H1 (cell line): ENCODE results near the gene NME7. TPM values are rescaled to one million over a fixed set of nuclear protein-coding genes. Genes with fewer than 3 reads are reported as not detected.

ENCODE experiments used
- ASH2L ChIP-seq: fragments of 200-600, 300-600 bp; sonication (generic); IDR thresholded peaks from one replicate; pipeline ENCODE4 v1.7.1; 2017; ENCODE audit warnings: low read length
- CTBP2 ChIP-seq: IDR thresholded peaks from 2 replicates; pipeline ENCODE4 v1.7.0; 2011; ENCODE audit warnings: borderline replicate concordance, mild to moderate bottlenecking, moderate library complexity, mixed read lengths, low read length; ENCODE audit not compliant: insufficient read depth, insufficient read length
- JUND ChIP-seq: IDR thresholded peaks from 2 replicates; pipeline ENCODE4 v1.6.1; 2011; ENCODE audit warnings: mild to moderate bottlenecking, improper control_type of control experiment, low read length
- MAFK ChIP-seq: IDR thresholded peaks from 2 replicates; pipeline ENCODE4 v1.6.1; 2012; ENCODE audit warnings: low read depth, mild to moderate bottlenecking, improper control_type of control experiment, low read length
- NANOG ChIP-seq: IDR thresholded peaks from 2 replicates; pipeline ENCODE4 v1.6.1; 2011; ENCODE audit warnings: low read length, low read depth, mild to moderate bottlenecking, inconsistent platforms; ENCODE audit not compliant: insufficient read depth, poor library complexity, severe bottlenecking
- POLR2AphosphoS5 ChIP-seq: IDR thresholded peaks from 2 replicates; pipeline ENCODE4 v1.6.1; 2011; ENCODE audit warnings: low read depth, low read length
- SAP30 ChIP-seq: fragments of 300-600 bp; sonication (generic); IDR thresholded peaks from 2 replicates; pipeline ENCODE4 v1.7.1; 2012; ENCODE audit warnings: low read length, moderate library complexity, mild to moderate bottlenecking, inconsistent platforms; ENCODE audit not compliant: insufficient read depth, insufficient replicate concordance
- ZNF274 ChIP-seq: IDR thresholded peaks from 2 replicates; pipeline ENCODE4 v1.7.0; 2012; ENCODE audit warnings: low read length, borderline replicate concordance; ENCODE audit errors: extremely low read depth
- polyA plus RNA-seq, 7 experiments: library from polyadenylated mRNA; depleted of rRNA in 3 of 7; stranded (reverse) in 5 of 7; unstranded in 2 of 7; fragments of >200 nt in 5 of 7; fragments of 200-250 nt in 2 of 7; gene quantifications; 1 replicate in 5 of 7; 2 replicates in 1 of 7; 4 replicates in 1 of 7; pipeline versions ENCODE4 v1.2.1 to v1.2.3, GENCODE V29; 2011 to 2013; ENCODE audit warnings: missing spikeins in 2 of 7, mixed read lengths in 2 of 7
- total RNA-seq: library from RNA; stranded (reverse); fragmentation: NEBNext Ultra II Directional; extraction: Animal tissue kit (Norgen Biotek cat#: 25700); gene quantifications from 2 replicates; pipeline ENCODE4 v1.2.1, GENCODE V29; 2021

NME7 gene
- total and polyA plus RNA-seq, 2 of the 8 experiments (the other 6 are each of a cell fraction or from before 2014, with no cell fraction given), result 11.6 to 28.5 TPM

- no peak for TF ChIP-seq SAP30
- TF ChIP-seq JUND, result no peak
- TF ChIP-seq CTBP2, result no peak
- no peak for TF ChIP-seq NANOG
- TF ChIP-seq ZNF274, result no peak
- no peak for TF ChIP-seq ASH2L
- no peak for TF ChIP-seq MAFK
- TF ChIP-seq POLR2AphosphoS5, result no peak
Measured at GRCh38 chr1:169160845-169161495, 206.6 kb downstream of the NME7 start (continued).
